Measurements from ENCODE around the gene GSAP.

GSAP gene

GRCh38 chr7:77328669-77329068, 87.5 kb downstream of the GSAP start:
- DNase-seq (ENCODE audit: low read depth, low spot score) = no peak

GRCh38 chr7:77327932-77328628, 88.1 kb downstream of the GSAP start:
- DNase-seq (ENCODE audit: low read depth, low spot score) = no peak

- DNase-seq (ENCODE audit: low read depth, low spot score) = no peak
Measured at GRCh38 chr7:77327067-77327931, 88.8 kb downstream of the GSAP start.

- DNase-seq (ENCODE audit: low read depth, low spot score) = no peak
Measured at GRCh38 chr7:77326131-77326530, 90.0 kb downstream of the GSAP start.

- DNase-seq (ENCODE audit: low read depth, low spot score) = no peak
Measured at GRCh38 chr7:77321300-77321699, 94.8 kb downstream of the GSAP start.

- no peak for DNase-seq (ENCODE audit: low read depth, low spot score)
Measured at GRCh38 chr7:77320714-77321113, 95.4 kb downstream of the GSAP start.

GRCh38 chr7:77320137-77320536, 96.0 kb downstream of the GSAP start:
- no peak for DNase-seq (ENCODE audit: low read depth, low spot score)

- DNase-seq (ENCODE audit: low read depth, low spot score) = no peak
Measured at GRCh38 chr7:77318019-77318418, 98.1 kb downstream of the GSAP start.

- DNase-seq (ENCODE audit: low read depth, low spot score) = no peak
Measured at GRCh38 chr7:77316219-77316978, 99.8 kb downstream of the GSAP start.

GRCh38 chr7:77315182-77315591, 101.0 kb downstream of the GSAP start:
- no peak for DNase-seq (ENCODE audit: low read depth, low spot score)

- no peak for DNase-seq (ENCODE audit: low read depth, low spot score)
Measured at GRCh38 chr7:77313876-77314480, 102.2 kb downstream of the GSAP start.

GRCh38 chr7:77313085-77313484, 103.1 kb downstream of the GSAP start:
- no peak for DNase-seq (ENCODE audit: low read depth, low spot score)

- no peak for DNase-seq (ENCODE audit: low read depth, low spot score)
Measured at GRCh38 chr7:77310982-77311381, 105.2 kb downstream of the GSAP start.

GRCh38 chr7:77309714-77310220, 106.4 kb downstream of the GSAP start:
- no peak for DNase-seq (ENCODE audit: low read depth, low spot score)

GRCh38 chr7:77308792-77309191, 107.4 kb downstream of the GSAP start:
- DNase-seq (ENCODE audit: low read depth, low spot score) = no peak

GRCh38 chr7:77306231-77307067, 109.7 kb downstream of the GSAP start:
- DNase-seq (ENCODE audit: low read depth, low spot score) = no peak

- no peak for DNase-seq (ENCODE audit: low read depth, low spot score)
Measured at GRCh38 chr7:77295549-77295948, 120.6 kb downstream of the GSAP start.

GRCh38 chr7:77293046-77293445, 123.1 kb downstream of the GSAP start:
- no peak for DNase-seq (ENCODE audit: low read depth, low spot score)

GRCh38 chr7:77290425-77290824, 125.7 kb downstream of the GSAP start:
- DNase-seq (ENCODE audit: low read depth, low spot score) = no peak

GRCh38 chr7:77289387-77289786, 126.8 kb downstream of the GSAP start:
- DNase-seq (ENCODE audit: low read depth, low spot score) = no peak
